Stomach (tissue), 4 donors: ENCODE data around the gene MAP2K4.

Source experiments
- CTCF ChIP-seq, 7 experiments: fragments of 450-650 bp in 4 of 7; fragments of 200-600 bp in 3 of 7; sonication (generic) in 3 of 7; IDR thresholded peaks; one replicate each; pipeline ENCODE4 v1.5.1; 2016 to 2019; ENCODE audit warnings: antibody characterized with exemption in 7 of 7, control low read depth in 2 of 7, mild to moderate bottlenecking in 1 of 7
- EP300 ChIP-seq: sonication (generic); formaldehyde crosslinking; IDR thresholded peaks from one replicate; pipeline ENCODE4 v1.6.1; 2017; ENCODE audit warnings: antibody characterized with exemption
- POLR2A ChIP-seq, 4 donors: fragments of 450-650 bp; IDR thresholded peaks; one replicate each; pipeline ENCODE4 v1.6.1; 2016; ENCODE audit warnings: antibody characterized with exemption in 4 of 4, control low read depth in 2 of 4, mild to moderate bottlenecking in 1 of 4, moderate library complexity in 1 of 4
- POLR2AphosphoS5 ChIP-seq, 3 donors: sonication (generic); formaldehyde crosslinking; IDR thresholded peaks; one replicate each; pipeline ENCODE4 v1.6.1; 2016; ENCODE audit warnings: antibody characterized with exemption in 3 of 3

- TF ChIP-seq POLR2A (IDR thresholded peaks at IDR 0.05) (peak in 2 of 4 donors; percentile 81 to 86), CTCF (IDR thresholded peaks at IDR 0.05) (peak in 1 of 7 experiments; percentile 9), POLR2AphosphoS5 (IDR thresholded peaks at IDR 0.05) (peak; percentile 88 to 97 (median 96)), EP300 (no peak)
Measured at GRCh38 chr17:11997147-11997971, 23.3 kb upstream of the MAP2K4 start, which contains the start of gene ZNF18.
